ENCODE data around the gene NPW.

NPW gene

GRCh38 chr16:2045965-2046892 lies 26.6 kb downstream of the NPW start:
- ChIA-PET CTCF (no interaction called here), POLR2A (interaction anchor here (0.7 to 3.1 kb wide), 9 partner anchors 10 to 109 kb away, joined by 3 to 23 read pairs (median 7); partner anchors contain the start of genes MSRB1, NHERF2, RPS2 and TRAF7)
- TF ChIP-seq HDGF (IDR thresholded peaks at IDR 0.05; ENCODE audit: borderline replicate concordance), result no peak
- TF ChIP-seq FOXA1 (IDR thresholded peaks at IDR 0.05), result no peak
- TF ChIP-seq TARDBP (IDR thresholded peaks at IDR 0.05), result no peak
- no peak for TF ChIP-seq SP1 (IDR thresholded peaks at IDR 0.05)
- no peak for TF ChIP-seq BHLHE40 (IDR thresholded peaks at IDR 0.05; ENCODE audit: borderline replicate concordance)
- no peak for TF ChIP-seq PKNOX1 (IDR thresholded peaks at IDR 0.05)
- no peak for TF ChIP-seq SUZ12 (IDR thresholded peaks at IDR 0.05)
- TF ChIP-seq ZNF384 (IDR thresholded peaks at IDR 0.05), result no peak
- no peak for TF ChIP-seq ARNT (IDR thresholded peaks at IDR 0.05)
- no peak for TF ChIP-seq LEF1 (IDR thresholded peaks at IDR 0.05; ENCODE audit: borderline replicate concordance)
- DNase-seq (ENCODE audit: extremely low spot score), result no peak

- CTCF ChIA-PET, result interaction anchor here (0.9 to 1.0 kb wide), 2 partner anchors 10 to 30 kb away, joined by 3 read pairs; no protein-coding TSS in a partner anchor
- TF ChIP-seq ELF4 (IDR thresholded peaks at IDR 0.05), result no peak
- TF ChIP-seq ARNT (IDR thresholded peaks at IDR 0.05), result no peak
- TF ChIP-seq FOXK2 (IDR thresholded peaks at IDR 0.05), result no peak
- no peak for TF ChIP-seq TARDBP (IDR thresholded peaks at IDR 0.05)
- TF ChIP-seq L3MBTL2 (conservative IDR thresholded peaks at IDR 0.05), result no peak
- no peak for TF ChIP-seq SP1 (IDR thresholded peaks at IDR 0.05)
- TF ChIP-seq FOXM1 (IDR thresholded peaks at IDR 0.05; ENCODE audit: borderline replicate concordance), result no peak
- no peak for TF ChIP-seq CTBP1 (IDR thresholded peaks at IDR 0.05; ENCODE audit: borderline replicate concordance)
- TF ChIP-seq SUZ12 (IDR thresholded peaks at IDR 0.05), result no peak
- TF ChIP-seq NFRKB (IDR thresholded peaks at IDR 0.05), result no peak
- no peak for TF ChIP-seq HDGF (IDR thresholded peaks at IDR 0.05; ENCODE audit: borderline replicate concordance)
- peak; percentile 42 for DNase-seq (ENCODE audit: extremely low spot score)
- POLR2A ChIA-PET, result interaction anchor here (0.9 to 3.1 kb wide), 14 partner anchors 8 to 118 kb away, joined by 3 to 23 read pairs (median 6); partner anchors contain the start of genes MSRB1, NHERF2, RPS2 and TRAF7
Observed at GRCh38 chr16:2046893-2047329, 27.3 kb downstream of the NPW start.

- TF ChIP-seq L3MBTL2 (conservative IDR thresholded peaks at IDR 0.05) (peak; percentile 84), ELF4 (IDR thresholded peaks at IDR 0.05) (peak; percentile 81; the same call in 1 of the 2 replicates), SP1 (IDR thresholded peaks at IDR 0.05) (no peak)
- POLR2A ChIA-PET, result interaction anchor here (0.7 to 3.1 kb wide), 23 partner anchors 8 to 119 kb away, joined by 3 to 23 read pairs (median 6); partner anchors contain the start of genes MSRB1, NHERF2, PKD1 and RPS2
- CTCF ChIA-PET, result interaction anchor here (0.6 to 1.0 kb wide), 4 partner anchors 9 to 32 kb away, joined by 3 read pairs; no protein-coding TSS in a partner anchor
- peak; percentile 100 for DNase-seq (ENCODE audit: extremely low spot score)
Observed at GRCh38 chr16:2047330-2048115, 27.9 kb downstream of the NPW start, which contains the start of the genes NTHL1 and TSC2. Gene NTHL1, minus strand, starts transcription at chr16:2047834. Its CDS starts 11 bp downstream, at chr16:2047823. Gene TSC2, plus strand, starts transcription at chr16:2047985. Its CDS starts 631 bp downstream, at chr16:2048616.

- no peak for DNase-seq (ENCODE audit: extremely low spot score)
- TF ChIP-seq SUZ12 (IDR thresholded peaks at IDR 0.05) (no peak), PKNOX1 (IDR thresholded peaks at IDR 0.05) (no peak), ELF4 (IDR thresholded peaks at IDR 0.05) (no peak), ARNT (IDR thresholded peaks at IDR 0.05) (no peak), NFRKB (IDR thresholded peaks at IDR 0.05) (no peak), TARDBP (IDR thresholded peaks at IDR 0.05) (no peak), CTBP1 (IDR thresholded peaks at IDR 0.05; ENCODE audit: borderline replicate concordance) (no peak)
- POLR2A ChIA-PET, result interaction anchor here (0.7 to 3.1 kb wide), 18 partner anchors 9 to 119 kb away, joined by 3 to 23 read pairs (median 6); partner anchors contain the start of genes PKD1, RPS2 and TRAF7
- CTCF ChIA-PET, result interaction anchor here (0.6 to 0.8 kb wide), 2 partner anchors 16 to 31 kb away, joined by 3 read pairs; no protein-coding TSS in a partner anchor
Observed at GRCh38 chr16:2048116-2048543, 28.5 kb downstream of the NPW start.

GRCh38 chr16:2053211-2053610 lies 33.6 kb downstream of the NPW start:
- DNase-seq (ENCODE audit: extremely low spot score), result no peak
- TF ChIP-seq HDGF (IDR thresholded peaks at IDR 0.05; ENCODE audit: borderline replicate concordance), result no peak
- no peak for TF ChIP-seq FOXK2 (IDR thresholded peaks at IDR 0.05)
- no peak for TF ChIP-seq SUZ12 (IDR thresholded peaks at IDR 0.05)
- TF ChIP-seq ZNF384 (IDR thresholded peaks at IDR 0.05), result no peak
- TF ChIP-seq ARNT (IDR thresholded peaks at IDR 0.05), result no peak
- no peak for TF ChIP-seq LEF1 (IDR thresholded peaks at IDR 0.05; ENCODE audit: borderline replicate concordance)
- no peak for TF ChIP-seq TARDBP (IDR thresholded peaks at IDR 0.05)
- TF ChIP-seq NFRKB (IDR thresholded peaks at IDR 0.05), result no peak
- TF ChIP-seq PKNOX1 (IDR thresholded peaks at IDR 0.05), result no peak
- TF ChIP-seq FOXA1 (IDR thresholded peaks at IDR 0.05), result no peak
- no peak for TF ChIP-seq SP1 (IDR thresholded peaks at IDR 0.05)
- TF ChIP-seq BHLHE40 (IDR thresholded peaks at IDR 0.05; ENCODE audit: borderline replicate concordance), result no peak
- ChIA-PET POLR2A (no interaction called here), CTCF (interaction anchor here (0.9 kb wide), 1 partner anchor 30 kb away, joined by 3 read pairs; no protein-coding TSS in a partner anchor)

All from HEK293T (cell line).